Ishikawa (cell line): Measurements from ENCODE around the gene FBP1.

ENCODE experiments used
- CEBPB ChIP-seq: IDR thresholded peaks from 2 replicates; pipeline ENCODE4 v1.6.1; 2012
- CREB1 ChIP-seq: IDR thresholded peaks from 2 replicates; pipeline ENCODE4 v1.6.1; 2012; ENCODE audit warnings: low read depth
- EGR1 ChIP-seq: IDR thresholded peaks from 2 replicates; pipeline ENCODE4 v1.6.1; 2012
- EP300 ChIP-seq: IDR thresholded peaks from 2 replicates; pipeline ENCODE4 v1.6.1; 2012; ENCODE audit warnings: borderline replicate concordance
- FOXM1 ChIP-seq: IDR thresholded peaks from 2 replicates; pipeline ENCODE4 v1.6.1; 2012; ENCODE audit warnings: low read depth, borderline replicate concordance
- NFIC ChIP-seq: IDR thresholded peaks from 2 replicates; pipeline ENCODE4 v1.6.1; 2012
- RAD21 ChIP-seq: IDR thresholded peaks from 2 replicates; pipeline ENCODE4 v1.6.1; 2012; ENCODE audit warnings: low read depth
- TAF1 ChIP-seq: IDR thresholded peaks from 2 replicates; pipeline ENCODE4 v1.6.1; 2012; ENCODE audit warnings: low read depth, mild to moderate bottlenecking
- TCF12 ChIP-seq: IDR thresholded peaks from 2 replicates; pipeline ENCODE4 v1.6.1; 2012; ENCODE audit warnings: low read depth
- TEAD4 ChIP-seq: IDR thresholded peaks from 2 replicates; pipeline ENCODE4 v1.6.1; 2012
- YY1 ChIP-seq: IDR thresholded peaks from 2 replicates; pipeline ENCODE4 v1.6.1; 2012; ENCODE audit warnings: low read depth
- ZBTB7A ChIP-seq: IDR thresholded peaks from 2 replicates; pipeline ENCODE4 v1.6.1; 2012; ENCODE audit warnings: low read depth
- TF ChIP-seq, protein P1 (sequence below): IDR thresholded peaks from 2 replicates; pipeline ENCODE4 v1.6.1; 2012
- TF ChIP-seq, protein P2 (sequence below): IDR thresholded peaks from 2 replicates; pipeline ENCODE4 v1.6.1; 2012
- TF ChIP-seq, protein P3 (sequence below): IDR thresholded peaks from 2 replicates; pipeline ENCODE4 v1.6.1; 2012; ENCODE audit warnings: low read depth, mild to moderate bottlenecking

The FBP1 gene

DNA sequence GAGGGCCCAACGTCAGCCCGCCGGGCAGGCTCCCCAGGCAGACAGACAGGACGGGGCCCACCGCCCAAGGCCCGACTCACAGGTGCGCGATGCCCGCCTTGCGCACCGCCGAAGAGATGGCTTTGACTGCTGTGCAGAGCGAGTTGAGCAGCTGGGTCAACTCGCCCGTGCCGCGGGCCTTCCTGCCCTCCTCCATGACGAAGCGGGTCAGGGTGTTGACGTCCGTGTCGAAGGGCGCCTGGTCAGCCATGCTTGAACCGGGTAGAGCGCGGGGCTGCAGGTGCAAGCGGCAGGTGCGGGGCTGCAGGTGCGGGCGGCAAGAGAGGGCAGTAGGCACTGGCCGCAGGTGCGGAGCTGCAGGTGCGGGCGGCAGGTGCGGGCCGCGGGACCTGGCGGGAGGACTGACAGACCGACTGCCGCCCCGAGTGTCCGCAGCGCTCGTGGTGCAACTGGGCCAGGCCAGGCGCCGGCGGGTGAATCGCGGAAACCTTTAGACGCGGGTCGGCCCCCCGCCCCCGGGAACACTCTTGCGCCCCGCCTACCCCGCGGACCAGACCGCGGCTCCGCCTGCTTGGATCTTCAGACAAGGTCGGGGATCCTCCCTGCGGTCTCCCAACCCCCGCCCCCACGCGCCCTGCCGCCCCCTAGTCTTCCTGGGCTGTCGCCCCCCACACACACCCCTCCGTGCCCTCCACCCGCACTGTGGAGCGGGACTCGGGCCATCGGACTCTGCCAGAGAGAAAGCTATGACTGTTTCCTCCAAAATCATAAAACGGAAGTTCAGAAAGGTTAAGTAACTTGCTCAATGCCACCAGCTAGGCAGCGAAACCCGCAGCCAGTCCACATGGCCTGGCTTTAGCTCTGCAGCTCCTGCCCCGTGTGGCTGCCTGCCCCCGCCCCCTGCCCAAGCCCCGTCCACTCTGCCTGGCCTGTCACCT is at the start of gene FBP1:
FBP1 (minus strand) TSS at position 458 of the 938 bp plus-strand sequence; CDS start at position 250, 208 bp downstream.
- TF ChIP-seq, protein P1, sequence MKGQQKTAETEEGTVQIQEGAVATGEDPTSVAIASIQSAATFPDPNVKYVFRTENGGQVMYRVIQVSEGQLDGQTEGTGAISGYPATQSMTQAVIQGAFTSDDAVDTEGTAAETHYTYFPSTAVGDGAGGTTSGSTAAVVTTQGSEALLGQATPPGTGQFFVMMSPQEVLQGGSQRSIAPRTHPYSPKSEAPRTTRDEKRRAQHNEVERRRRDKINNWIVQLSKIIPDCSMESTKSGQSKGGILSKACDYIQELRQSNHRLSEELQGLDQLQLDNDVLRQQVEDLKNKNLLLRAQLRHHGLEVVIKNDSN: no peak
- TF ChIP-seq, protein P2, sequence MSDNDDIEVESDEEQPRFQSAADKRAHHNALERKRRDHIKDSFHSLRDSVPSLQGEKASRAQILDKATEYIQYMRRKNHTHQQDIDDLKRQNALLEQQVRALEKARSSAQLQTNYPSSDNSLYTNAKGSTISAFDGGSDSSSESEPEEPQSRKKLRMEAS: peak; percentile 62
- TF ChIP-seq NFIC (no peak), TAF1 (no peak), RAD21 (no peak), TCF12 (peak; percentile 51), EP300 (no peak), CREB1 (no peak), CEBPB (no peak), YY1 (peak; percentile 77), ZBTB7A (no peak; the same call in 1 of the 2 replicates), EGR1 (0 out of 2 replicates have a peak, but pooled peaks have one; percentile 35)

DNA sequence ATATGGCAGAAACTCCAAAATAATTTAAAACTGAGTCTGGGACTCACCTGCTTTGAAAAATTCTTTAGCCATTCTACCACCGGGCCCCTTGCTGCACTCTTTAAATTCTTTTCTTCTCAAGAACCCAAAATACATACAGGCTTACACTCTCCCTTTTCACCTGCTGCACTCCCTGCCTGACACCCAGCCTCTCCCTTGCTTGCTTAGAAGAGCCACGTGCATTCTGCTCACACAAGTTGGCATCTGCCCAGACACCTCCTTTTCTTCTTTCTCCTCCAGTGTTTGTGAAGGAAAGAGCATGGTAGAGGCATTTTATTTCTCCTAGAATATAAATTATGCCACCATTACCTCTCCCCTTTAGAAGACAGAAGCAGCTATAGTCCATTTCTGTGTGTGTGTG is 48.1 kb upstream of the FBP1 start:
- TF ChIP-seq, protein P2: 0 out of 2 replicates have a peak, but pooled peaks have one; percentile 39
- TF ChIP-seq, protein P1: 0 out of 2 replicates have a peak, but pooled peaks have one; percentile 10
- no peak for TF ChIP-seq TEAD4
- no peak for TF ChIP-seq CREB1

DNA sequence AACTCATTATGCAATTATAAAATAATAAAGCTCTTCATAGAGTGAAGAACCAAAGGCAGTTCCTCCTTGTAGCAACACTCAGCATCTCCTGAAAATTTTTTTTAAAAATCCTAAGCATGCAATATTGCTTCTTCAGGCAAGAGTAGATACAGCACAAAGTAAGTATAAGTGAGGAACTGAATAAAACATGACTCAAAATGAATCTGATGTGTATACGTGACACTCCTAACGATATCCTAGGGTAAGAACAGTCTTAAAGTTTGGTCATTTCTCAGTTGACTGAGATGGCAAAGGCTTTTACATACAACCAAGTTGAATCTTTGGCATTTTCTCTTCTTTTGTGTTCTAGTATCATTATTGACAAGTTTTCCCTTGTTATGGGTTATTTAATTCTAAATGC is 46.0 kb upstream of the FBP1 start:
- TF ChIP-seq TEAD4 (no peak), ZBTB7A (no peak), FOXM1 (no peak), RAD21 (no peak), EP300 (no peak), TAF1 (no peak)
- TF ChIP-seq, protein P3, sequence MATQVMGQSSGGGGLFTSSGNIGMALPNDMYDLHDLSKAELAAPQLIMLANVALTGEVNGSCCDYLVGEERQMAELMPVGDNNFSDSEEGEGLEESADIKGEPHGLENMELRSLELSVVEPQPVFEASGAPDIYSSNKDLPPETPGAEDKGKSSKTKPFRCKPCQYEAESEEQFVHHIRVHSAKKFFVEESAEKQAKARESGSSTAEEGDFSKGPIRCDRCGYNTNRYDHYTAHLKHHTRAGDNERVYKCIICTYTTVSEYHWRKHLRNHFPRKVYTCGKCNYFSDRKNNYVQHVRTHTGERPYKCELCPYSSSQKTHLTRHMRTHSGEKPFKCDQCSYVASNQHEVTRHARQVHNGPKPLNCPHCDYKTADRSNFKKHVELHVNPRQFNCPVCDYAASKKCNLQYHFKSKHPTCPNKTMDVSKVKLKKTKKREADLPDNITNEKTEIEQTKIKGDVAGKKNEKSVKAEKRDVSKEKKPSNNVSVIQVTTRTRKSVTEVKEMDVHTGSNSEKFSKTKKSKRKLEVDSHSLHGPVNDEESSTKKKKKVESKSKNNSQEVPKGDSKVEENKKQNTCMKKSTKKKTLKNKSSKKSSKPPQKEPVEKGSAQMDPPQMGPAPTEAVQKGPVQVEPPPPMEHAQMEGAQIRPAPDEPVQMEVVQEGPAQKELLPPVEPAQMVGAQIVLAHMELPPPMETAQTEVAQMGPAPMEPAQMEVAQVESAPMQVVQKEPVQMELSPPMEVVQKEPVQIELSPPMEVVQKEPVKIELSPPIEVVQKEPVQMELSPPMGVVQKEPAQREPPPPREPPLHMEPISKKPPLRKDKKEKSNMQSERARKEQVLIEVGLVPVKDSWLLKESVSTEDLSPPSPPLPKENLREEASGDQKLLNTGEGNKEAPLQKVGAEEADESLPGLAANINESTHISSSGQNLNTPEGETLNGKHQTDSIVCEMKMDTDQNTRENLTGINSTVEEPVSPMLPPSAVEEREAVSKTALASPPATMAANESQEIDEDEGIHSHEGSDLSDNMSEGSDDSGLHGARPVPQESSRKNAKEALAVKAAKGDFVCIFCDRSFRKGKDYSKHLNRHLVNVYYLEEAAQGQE: no peak
- TF ChIP-seq, protein P1: no peak

DNA sequence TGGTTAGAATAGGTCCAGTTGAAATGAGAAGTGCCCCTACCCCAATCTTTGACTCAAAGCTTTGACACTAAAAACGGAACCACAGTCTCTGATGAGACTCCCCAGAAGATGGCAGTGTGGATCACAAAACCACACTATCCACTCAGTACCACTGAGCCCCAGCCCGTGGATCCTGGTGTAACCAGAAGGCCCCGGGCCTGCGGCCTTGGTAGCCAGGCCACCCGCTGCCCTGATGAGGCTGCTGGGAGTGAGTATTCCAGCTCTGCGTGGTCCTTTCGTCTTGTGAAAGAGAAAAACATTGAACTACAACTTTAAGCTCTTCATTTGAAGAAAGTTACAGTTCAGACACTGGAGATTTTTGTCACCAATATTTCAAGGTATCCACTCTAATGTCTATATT is 42.2 kb upstream of the FBP1 start:
- no peak for TF ChIP-seq FOXM1
- TF ChIP-seq RAD21: peak; percentile 93

DNA sequence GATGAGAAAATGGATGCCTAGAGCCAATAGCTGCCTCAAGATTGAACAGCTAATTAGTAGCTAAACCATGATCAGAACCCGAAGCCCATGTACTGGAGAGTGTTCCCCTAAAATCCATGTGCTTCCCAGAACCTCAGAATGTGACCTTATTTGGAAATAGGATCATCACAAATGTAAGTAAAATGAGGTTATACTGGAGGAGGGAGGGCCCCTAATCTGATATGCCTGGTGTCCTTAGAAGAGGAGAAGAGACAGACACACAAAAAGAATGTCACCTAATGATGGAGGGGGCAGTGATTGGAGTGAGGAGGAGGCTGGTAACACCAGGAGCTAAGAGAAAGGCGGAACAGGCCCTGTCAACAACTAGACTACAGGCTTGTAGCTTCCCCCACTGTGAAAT is 41.3 kb upstream of the FBP1 start:
- TF ChIP-seq TCF12: no peak
- no peak for TF ChIP-seq ZBTB7A
- TF ChIP-seq RAD21: no peak
- TF ChIP-seq, protein P2: no peak
- no peak for TF ChIP-seq NFIC
- TF ChIP-seq EP300: no peak
- TF ChIP-seq YY1: no peak
- TF ChIP-seq TEAD4: no peak
- TF ChIP-seq FOXM1: no peak

DNA sequence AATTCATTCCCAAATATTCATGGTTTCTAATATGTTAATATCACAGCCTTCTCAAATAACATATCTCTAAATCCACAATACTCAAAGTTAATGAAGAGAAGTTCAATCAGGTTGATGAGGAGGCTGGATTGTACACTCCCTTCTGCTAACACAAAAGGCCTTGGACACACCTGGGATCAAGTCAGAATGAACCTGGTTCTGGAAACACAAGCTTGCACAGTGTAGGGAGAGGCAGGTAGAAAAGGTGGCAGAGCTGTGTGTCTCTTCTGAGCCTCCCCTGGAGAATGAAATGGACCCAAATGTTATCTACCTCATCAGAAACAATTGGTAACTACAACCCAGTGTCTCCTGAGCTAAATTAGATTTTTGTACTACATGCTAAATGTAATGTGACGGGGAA is 40.7 kb upstream of the FBP1 start:
- TF ChIP-seq, protein P2: no peak
- TF ChIP-seq ZBTB7A (no peak), TAF1 (no peak), EP300 (no peak), FOXM1 (no peak), CREB1 (no peak)
- TF ChIP-seq, protein P1: no peak
